IMR-90 (cell line): ENCODE measurements around the gene ERP27. TPM values are rescaled to one million over a fixed set of nuclear protein-coding genes. Genes with fewer than 3 reads are reported as not detected.

Experiments used
- ATAC-seq: fragments of 200-7000 bp; cut with Tn5 transposase; 2 replicates; pipeline ENCODE4 v1.9.1; 2020; ENCODE audit warnings: low read depth, mild to moderate bottlenecking, moderate library complexity
- BruUV-seq: library from RNA; stranded (reverse); fragments of 400-500 nt; replicated peaks from 2 replicates; lab custom pipeline; 2021; lab: Mats Ljungman, UMichigan
- CTCF ChIA-PET: fragments of 300-600 bp; formaldehyde crosslinking; extraction: SDS; loops from one replicate; lab custom pipeline; 2021; ENCODE audit warnings: antibody characterized with exemption; lab: Yijun Ruan, JAX
- POLR2A ChIA-PET: fragments of 300-600 bp; sonication (Branson Sonifier 250); formaldehyde crosslinking; loops from one replicate; lab custom pipeline; 2022; ENCODE audit warnings: antibody characterized with exemption; ENCODE audit not compliant: unreplicated experiment; lab: Charles Lee
- DNase-seq: peaks from one replicate; pipeline ENCODE4 v3.0.0; 2013
- H2AFZ ChIP-seq: replicated peaks from 2 replicates; pipeline ENCODE3; 2013; ENCODE audit warnings: low read length, mild to moderate bottlenecking; ENCODE audit not compliant: poor library complexity
- H2AK5ac ChIP-seq: 2 replicates; pipeline ENCODE4 v1.6.1; 2013; ENCODE audit warnings: low read depth, low read length, inconsistent platforms
- H2AK9ac ChIP-seq: replicated peaks from 2 replicates; pipeline ENCODE3; 2013; ENCODE audit warnings: mild to moderate bottlenecking, low read depth, low read length, moderate library complexity; ENCODE audit not compliant: poor library complexity
- H2BK120ac ChIP-seq: 2 replicates; pipeline ENCODE4 v1.6.1; 2013; ENCODE audit warnings: low read depth, low read length, inconsistent platforms
- H2BK15ac ChIP-seq: 3 replicates; pipeline ENCODE4 v1.6.1; 2013; ENCODE audit warnings: low read depth, low read length, inconsistent platforms
- H2BK20ac ChIP-seq: 2 replicates; pipeline ENCODE4 v1.6.1; 2013; ENCODE audit warnings: low read depth, mild to moderate bottlenecking, inconsistent platforms, low read length, moderate library complexity
- H2BK5ac ChIP-seq: 2 replicates; pipeline ENCODE4 v1.6.1; 2013; ENCODE audit warnings: mild to moderate bottlenecking, low read depth, low read length, inconsistent platforms; ENCODE audit not compliant: poor library complexity, severe bottlenecking
- H3K14ac ChIP-seq: replicated peaks from 2 replicates; pipeline ENCODE4 v1.6.1; 2013; ENCODE audit warnings: low read depth, low read length, inconsistent platforms
- H3K18ac ChIP-seq: 2 replicates; pipeline ENCODE4 v1.6.1; 2013; ENCODE audit warnings: low read depth, low read length, control low read depth
- H3K23ac ChIP-seq: 2 replicates; pipeline ENCODE4 v1.6.1; 2013; ENCODE audit warnings: low read depth, low read length, inconsistent platforms
- H3K27ac ChIP-seq: 2 replicates; pipeline ENCODE4 v1.5.1; 2013; ENCODE audit warnings: mild to moderate bottlenecking, control low read depth, low read length; ENCODE audit not compliant: insufficient read depth
- H3K27me3 ChIP-seq: 2 replicates; pipeline ENCODE4 v1.6.1; 2013; ENCODE audit warnings: low read length; ENCODE audit not compliant: control insufficient read depth, insufficient read depth
- H3K36me3 ChIP-seq: 2 replicates; pipeline ENCODE4 v1.6.1; 2013; ENCODE audit warnings: low read length, mixed read lengths; ENCODE audit not compliant: control insufficient read depth, insufficient read depth
- H3K4ac ChIP-seq: 2 replicates; pipeline ENCODE4 v1.6.1; 2013; ENCODE audit warnings: low read depth, low read length, inconsistent platforms
- H3K4me1 ChIP-seq: 2 replicates; pipeline ENCODE4 v1.6.1; 2013; ENCODE audit warnings: low read length, mixed read lengths; ENCODE audit not compliant: control insufficient read depth, insufficient read depth
- H3K4me2 ChIP-seq: 2 replicates; pipeline ENCODE4 v1.6.1; 2013; ENCODE audit warnings: low read depth, mild to moderate bottlenecking, control low read depth, low read length, moderate library complexity
- H3K4me3 ChIP-seq: 2 replicates; pipeline ENCODE4 v1.5.1; 2013; ENCODE audit warnings: low read depth, mild to moderate bottlenecking, control low read depth, low read length, moderate library complexity; ENCODE audit not compliant: insufficient read depth
- H3K56ac ChIP-seq: 2 replicates; pipeline ENCODE4 v1.6.1; 2013; ENCODE audit warnings: low read length, inconsistent platforms; ENCODE audit not compliant: insufficient read depth; ENCODE audit errors: extremely low read depth
- H3K79me1 ChIP-seq, 2 experiments: 2 replicates each; pipeline ENCODE4 v1.6.1; 2013; ENCODE audit warnings: low read length in 2 of 2, inconsistent platforms in 1 of 2, low read depth in 1 of 2
- H3K9ac ChIP-seq: 2 replicates; pipeline ENCODE4 v1.6.1; 2013; ENCODE audit warnings: low read depth, low read length, control low read depth
- H3K9me1 ChIP-seq: 2 replicates; pipeline ENCODE4 v1.6.1; 2013; ENCODE audit warnings: low read length, inconsistent platforms; ENCODE audit not compliant: insufficient read depth
- H3K9me3 ChIP-seq: 2 replicates; pipeline ENCODE4 v1.6.1; 2013; ENCODE audit warnings: low read length; ENCODE audit not compliant: control insufficient read depth, insufficient read depth
- H4K20me1 ChIP-seq: 2 replicates; pipeline ENCODE4 v1.6.1; 2013; ENCODE audit warnings: low read length, inconsistent platforms; ENCODE audit not compliant: insufficient read depth
- H4K5ac ChIP-seq: 2 replicates; pipeline ENCODE4 v1.6.1; 2013; ENCODE audit warnings: mild to moderate bottlenecking, low read depth, low read length, control low read depth
- H4K8ac ChIP-seq, 2 experiments: 2 replicates each; pipeline ENCODE4 v1.6.1; 2013; ENCODE audit warnings: low read depth in 2 of 2, low read length in 2 of 2, control low read depth in 1 of 2, inconsistent platforms in 1 of 2
- H4K91ac ChIP-seq: 2 replicates; pipeline ENCODE4 v1.6.1; 2013; ENCODE audit warnings: low read depth, low read length, inconsistent platforms; ENCODE audit not compliant: insufficient read depth
- CEBPB ChIP-seq: IDR thresholded peaks from 2 replicates; pipeline ENCODE4 v1.6.1; 2012; ENCODE audit warnings: low read depth, low read length, improper control_type of control experiment
- FOS ChIP-seq: fragments of 150-350 bp; IDR thresholded peaks from 2 replicates; pipeline ENCODE4 v1.6.1; 2016; ENCODE audit warnings: low read depth, low read length
- MAFK ChIP-seq: IDR thresholded peaks from 2 replicates; pipeline ENCODE4 v1.6.1; 2012; ENCODE audit warnings: low read depth, low read length, improper control_type of control experiment
- MAZ ChIP-seq: IDR thresholded peaks from 2 replicates; pipeline ENCODE4 v1.6.1; 2012; ENCODE audit warnings: low read depth, mild to moderate bottlenecking, low read length, improper control_type of control experiment, moderate library complexity, borderline replicate concordance
- MXI1 ChIP-seq: IDR thresholded peaks from 2 replicates; pipeline ENCODE4 v1.6.1; 2012; ENCODE audit warnings: low read depth, mild to moderate bottlenecking, low read length, moderate library complexity, borderline replicate concordance
- POLR2A ChIP-seq: IDR thresholded peaks from 2 replicates; pipeline ENCODE4 v1.6.1; 2012; ENCODE audit warnings: mild to moderate bottlenecking, low read depth, low read length
- RCOR1 ChIP-seq: IDR thresholded peaks from 2 replicates; pipeline ENCODE4 v1.6.1; 2012; ENCODE audit warnings: mild to moderate bottlenecking, low read length, improper control_type of control experiment; ENCODE audit not compliant: insufficient replicate concordance
- SMC3 ChIP-seq: fragments of 150-350 bp; IDR thresholded peaks from 2 replicates; pipeline ENCODE4 v1.6.1; 2016; ENCODE audit warnings: low read depth, mild to moderate bottlenecking, antibody characterized with exemption, low read length, moderate library complexity
- WGBS, 2 experiments: methylation state at CpG; one replicate each; pipeline versions ENCODE4 v1.1.5 to v1.1.7; 2013; ENCODE audit warnings: missing lambda C conversion rate in 2 of 2; ENCODE audit not compliant: insufficient read length in 1 of 2; ENCODE audit errors: extremely low coverage in 2 of 2; 5-methylcytosine and 5-hydroxymethylcytosine counted together
- dilution Hi-C: fragments of 300-500 bp; cut with HindIII; formaldehyde crosslinking; loops from one replicate; pipeline ENCODE4 v1.14.3; 2018; ENCODE audit warnings: low sequenced_read_pairs; ENCODE audit not compliant: unreplicated experiment
- in situ Hi-C: fragments of 300-500 bp; cut with MboI; formaldehyde crosslinking; loops from 3 replicates; pipeline ENCODE4 v1.14.3; 2019; ENCODE audit warnings: low sequenced_read_pairs, inconsistent platforms, mixed read lengths
- intact Hi-C: fragments of 100-400 bp; cut with micrococcal nuclease; formaldehyde crosslinking; loops from 2 replicates; pipeline ENCODE4 v1.10.0; 2022
- polyA plus RNA-seq, 3 experiments: library from polyadenylated mRNA; depleted of rRNA; stranded (reverse); fragments of >200 nt; gene quantifications; 2 replicates each; pipeline ENCODE4 v1.2.3, GENCODE V29; 2012; ENCODE audit warnings: low replicate concordance in 1 of 3
- total RNA-seq: library from RNA; depleted of rRNA; stranded (reverse); fragments of >200 nt; gene quantifications from 2 replicates; pipeline ENCODE4 v1.2.3, GENCODE V29; 2012
- TF ChIP-seq, protein P1 (sequence below): conservative IDR thresholded peaks from 2 replicates; pipeline ENCODE4 v1.5.1; 2012; ENCODE audit warnings: mild to moderate bottlenecking, low read depth, low read length, improper control_type of control experiment

The ERP27 gene
- total and polyA plus RNA-seq, 2 of the 4 experiments (the other 2 are of a cell fraction): not detected

DNA sequence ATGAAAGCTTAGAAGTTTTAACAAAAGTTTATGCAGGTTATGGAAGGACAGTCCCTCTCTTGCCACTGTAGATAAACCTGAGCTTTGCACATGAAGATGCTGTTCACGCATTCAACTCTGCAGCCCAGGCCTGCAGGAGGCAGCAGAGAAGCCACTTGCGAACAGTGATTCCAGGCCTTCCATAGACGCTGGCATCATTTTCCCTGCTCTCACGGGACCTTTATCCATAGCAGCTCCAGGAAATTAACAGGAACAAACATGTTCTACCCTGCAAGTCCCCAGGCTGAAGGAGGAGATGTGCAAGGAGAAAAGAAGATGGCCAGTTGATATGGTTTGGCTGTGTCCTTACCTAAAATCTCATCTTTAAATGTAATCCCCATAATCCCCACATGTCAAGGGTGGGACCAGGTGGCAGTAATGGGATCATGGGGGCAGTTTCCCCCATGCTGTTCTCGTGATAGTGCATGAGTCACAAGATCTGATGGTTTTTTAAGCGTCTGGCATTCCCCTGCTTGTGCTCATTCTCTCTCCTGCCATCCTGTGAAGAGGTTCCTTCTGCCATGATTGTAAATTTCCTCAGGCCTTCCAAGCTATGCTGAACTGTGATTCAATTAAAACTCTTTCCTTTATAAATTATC lies 2.0 kb downstream of the ERP27 start:
- ChIA-PET POLR2A (no interaction called here), CTCF (interaction anchor here (1.0 to 1.1 kb wide), 2 partner anchors 59 to 88 kb away, joined by 3 read pairs; no protein-coding TSS in a partner anchor)
- Histone ChIP-seq H4K5ac (no peak overlapping the region), H3K4me1 (peaks cover 3% of the 10 kb centered on the region; the same call in 1 of the 2 replicates), H3K9me3 (no peaks in the 10 kb centered on the region), H3K56ac (no peak overlapping the region), H4K8ac (no peak overlapping the region), H3K14ac (no peak overlapping the region), H3K79me1 (no peaks in the 10 kb centered on the region), H2BK20ac (no peak overlapping the region), H3K23ac (no peak overlapping the region), H3K27me3 (no peaks in the 10 kb centered on the region), H3K4ac (no peak overlapping the region), H2AFZ (no peak overlapping the region), H4K20me1 (no peaks in the 10 kb centered on the region), H3K4me3 (no peak overlapping the region), H2AK5ac (no peak overlapping the region), H3K36me3 (no peaks in the 10 kb centered on the region), H3K18ac (no peak overlapping the region), H3K9me1 (no peaks in the 10 kb centered on the region; the same call in 1 of the 2 replicates), H4K91ac (no peak overlapping the region), H2BK120ac (no peak overlapping the region), H2BK5ac (no peak overlapping the region), H2AK9ac (no peak overlapping the region), H2BK15ac (no peak overlapping the region), H3K4me2 (no peak overlapping the region), H3K9ac (no peak overlapping the region), H3K27ac (no peak overlapping the region)
- BruUV-seq: no TSS peak
- dilution Hi-C loops (no loop called here), in situ Hi-C loops (no loop called here), intact Hi-C loops (no loop called here)
- no peak for DNase-seq
- TF ChIP-seq POLR2A (no peak), CEBPB (no peak), MAZ (no peak), FOS (no peak), MXI1 (no peak), SMC3 (no peak), MAFK (no peak), RCOR1 (no peak)
- TF ChIP-seq, protein P1, sequence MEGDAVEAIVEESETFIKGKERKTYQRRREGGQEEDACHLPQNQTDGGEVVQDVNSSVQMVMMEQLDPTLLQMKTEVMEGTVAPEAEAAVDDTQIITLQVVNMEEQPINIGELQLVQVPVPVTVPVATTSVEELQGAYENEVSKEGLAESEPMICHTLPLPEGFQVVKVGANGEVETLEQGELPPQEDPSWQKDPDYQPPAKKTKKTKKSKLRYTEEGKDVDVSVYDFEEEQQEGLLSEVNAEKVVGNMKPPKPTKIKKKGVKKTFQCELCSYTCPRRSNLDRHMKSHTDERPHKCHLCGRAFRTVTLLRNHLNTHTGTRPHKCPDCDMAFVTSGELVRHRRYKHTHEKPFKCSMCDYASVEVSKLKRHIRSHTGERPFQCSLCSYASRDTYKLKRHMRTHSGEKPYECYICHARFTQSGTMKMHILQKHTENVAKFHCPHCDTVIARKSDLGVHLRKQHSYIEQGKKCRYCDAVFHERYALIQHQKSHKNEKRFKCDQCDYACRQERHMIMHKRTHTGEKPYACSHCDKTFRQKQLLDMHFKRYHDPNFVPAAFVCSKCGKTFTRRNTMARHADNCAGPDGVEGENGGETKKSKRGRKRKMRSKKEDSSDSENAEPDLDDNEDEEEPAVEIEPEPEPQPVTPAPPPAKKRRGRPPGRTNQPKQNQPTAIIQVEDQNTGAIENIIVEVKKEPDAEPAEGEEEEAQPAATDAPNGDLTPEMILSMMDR: no peak
- no CpG with 5 or more reads among the region's 6 CpGs for WGBS, 2 experiments
- no peak for ATAC-seq
